Testis (tissue), 3 donors: Measurements from ENCODE around the gene ACADS. TPM values are rescaled to one million over a fixed set of nuclear protein-coding genes. Genes with fewer than 3 reads are reported as not detected.

Experiments used
- DNase-seq: peaks from one replicate; pipeline ENCODE4 v3.0.0-alpha.2; 2019
- H3K27ac ChIP-seq, 2 donors: fragments of 200-600 bp; sonication (generic); one replicate each; pipeline ENCODE4 v1.5.1; 2019
- H3K27me3 ChIP-seq: fragments of 200-600 bp; sonication (generic); one replicate; pipeline ENCODE4 v1.5.1; 2019
- H3K36me3 ChIP-seq: fragments of 200-600 bp; sonication (generic); one replicate; pipeline ENCODE4 v1.5.1; 2017; ENCODE audit warnings: low read depth; ENCODE audit errors: missing control alignments
- H3K4me1 ChIP-seq: fragments of 200-600 bp; sonication (generic); one replicate; pipeline ENCODE4 v1.5.1; 2019
- H3K4me3 ChIP-seq, 2 donors: fragments of 200-600 bp; sonication (generic); one replicate each; pipeline ENCODE4 v1.5.1; 2017 to 2019
- H3K9me3 ChIP-seq: fragments of 200-600 bp; sonication (generic); one replicate; pipeline ENCODE4 v1.5.1; 2017
- POLR2A ChIP-seq: fragments of 450-650 bp; IDR thresholded peaks from one replicate; pipeline ENCODE4 v1.6.1; 2017; ENCODE audit warnings: antibody characterized with exemption, mild to moderate bottlenecking, moderate library complexity
- WGBS, 2 donors: methylation state at CpG; one replicate each; pipeline ENCODE4 v1.1.5; 2018; 5-methylcytosine and 5-hydroxymethylcytosine counted together
- intact Hi-C: fragments of 100-400 bp; cut with DNase I; formaldehyde crosslinking; loops from one replicate; pipeline ENCODE4 v1.15.1; 2023; ENCODE audit warnings: low total_unique reads
- polyA plus RNA-seq: library from polyadenylated mRNA; stranded (reverse); fragments of 350-450 nt; fragmentation: Illumina TruSeq; extraction: RNeasy Lipid Tissue Mini Kit (QIAGEN cat#74804); gene quantifications from one replicate; pipeline ENCODE4 v1.2.3, GENCODE V29; 2014; ENCODE audit warnings: low read depth, low replicate concordance; ENCODE audit not compliant: insufficient read depth
- total RNA-seq, 2 donors: library from RNA; depleted of rRNA; stranded (reverse); fragments of >200 nt; gene quantifications; one replicate each; pipeline ENCODE4 v1.2.3, GENCODE V29; 2016
- TF ChIP-seq, protein P1 (sequence below), 3 experiments: fragments of 450-650 bp in 2 of 3; fragments of 200-600 bp in 1 of 3; sonication (generic) in 1 of 3; IDR thresholded peaks; one replicate each; pipeline ENCODE4 v1.5.1; 2016 to 2019; ENCODE audit warnings: antibody characterized with exemption in 3 of 3, mild to moderate bottlenecking in 2 of 3, moderate library complexity in 1 of 3

The ACADS gene
- total and polyA plus RNA-seq, 3 donors from 2014 or later, result 28.3 to 43.9 (median 30.2) TPM

DNA sequence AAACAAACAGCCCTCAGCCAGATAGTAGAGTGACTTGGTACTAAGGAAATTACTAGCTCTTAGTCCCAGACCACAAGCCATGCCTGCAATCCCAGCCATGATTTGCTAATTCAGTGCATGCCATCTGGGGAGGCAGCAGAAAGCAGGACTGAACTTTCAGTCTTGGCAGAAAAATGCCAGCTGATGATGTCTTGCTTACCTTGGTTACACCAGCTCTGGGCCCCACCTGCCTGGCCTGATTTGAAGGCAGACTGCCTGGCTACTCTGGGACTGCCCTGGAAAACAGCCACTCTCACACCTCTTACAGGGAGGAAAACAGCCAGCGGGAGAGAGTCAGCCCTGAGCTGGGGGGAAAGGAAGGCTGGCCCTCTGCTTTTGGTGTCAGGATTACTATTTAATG, 20.0 kb upstream of the ACADS start:
- Histone ChIP-seq H3K36me3 (no peaks in the 10 kb centered on the region), H3K27me3 (no peaks in the 10 kb centered on the region), H3K4me1 (peaks cover 24% of the 10 kb centered on the region), H3K4me3 (no peak overlapping the region), H3K27ac (no peak overlapping the region), H3K9me3 (no peaks in the 10 kb centered on the region)
- intact Hi-C loops, result no loop called here
- no peak for TF ChIP-seq POLR2A
- TF ChIP-seq, protein P1, sequence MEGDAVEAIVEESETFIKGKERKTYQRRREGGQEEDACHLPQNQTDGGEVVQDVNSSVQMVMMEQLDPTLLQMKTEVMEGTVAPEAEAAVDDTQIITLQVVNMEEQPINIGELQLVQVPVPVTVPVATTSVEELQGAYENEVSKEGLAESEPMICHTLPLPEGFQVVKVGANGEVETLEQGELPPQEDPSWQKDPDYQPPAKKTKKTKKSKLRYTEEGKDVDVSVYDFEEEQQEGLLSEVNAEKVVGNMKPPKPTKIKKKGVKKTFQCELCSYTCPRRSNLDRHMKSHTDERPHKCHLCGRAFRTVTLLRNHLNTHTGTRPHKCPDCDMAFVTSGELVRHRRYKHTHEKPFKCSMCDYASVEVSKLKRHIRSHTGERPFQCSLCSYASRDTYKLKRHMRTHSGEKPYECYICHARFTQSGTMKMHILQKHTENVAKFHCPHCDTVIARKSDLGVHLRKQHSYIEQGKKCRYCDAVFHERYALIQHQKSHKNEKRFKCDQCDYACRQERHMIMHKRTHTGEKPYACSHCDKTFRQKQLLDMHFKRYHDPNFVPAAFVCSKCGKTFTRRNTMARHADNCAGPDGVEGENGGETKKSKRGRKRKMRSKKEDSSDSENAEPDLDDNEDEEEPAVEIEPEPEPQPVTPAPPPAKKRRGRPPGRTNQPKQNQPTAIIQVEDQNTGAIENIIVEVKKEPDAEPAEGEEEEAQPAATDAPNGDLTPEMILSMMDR (IDR thresholded peaks at IDR 0.05), result no peak
- 82 to 91% methylated on average over 1 of the region's 1 CpG for WGBS, 2 donors
- DNase-seq, result no peak

DNA sequence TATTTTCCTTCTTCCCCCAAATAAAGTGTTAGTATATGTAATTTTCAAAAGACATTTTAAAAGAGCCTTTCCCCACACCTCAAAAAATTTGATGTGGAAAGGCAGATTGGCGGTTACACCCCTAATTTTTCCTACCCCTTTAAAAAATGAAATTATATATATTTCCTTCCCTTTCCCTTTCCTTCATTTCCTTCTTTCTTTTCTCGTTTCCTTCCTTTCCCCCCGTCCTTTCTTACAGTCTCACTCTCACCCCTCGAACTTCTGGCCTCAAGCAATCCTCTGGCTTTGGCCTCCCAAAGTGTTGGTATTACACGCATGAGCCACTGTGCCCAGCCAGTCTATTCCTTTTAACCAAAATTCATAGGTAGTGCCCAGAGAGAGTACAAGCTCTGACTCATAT, 19.6 kb upstream of the ACADS start:
- no peak overlapping the region for H3K27ac ChIP-seq
- H3K9me3 ChIP-seq, result no peaks in the 10 kb centered on the region
- H3K4me3 ChIP-seq, result no peak overlapping the region
- DNase-seq, result no peak
- no peak for TF ChIP-seq POLR2A
- TF ChIP-seq, protein P1 (IDR thresholded peaks at IDR 0.05), result no peak
- H3K27me3 ChIP-seq, result no peaks in the 10 kb centered on the region
- intact Hi-C loops, result no loop called here
- 81 to 94% methylated on average over 5 of the region's 5 CpGs for WGBS, 2 donors
- H3K4me1 ChIP-seq, result peaks cover 26% of the 10 kb centered on the region
- no peaks in the 10 kb centered on the region for H3K36me3 ChIP-seq

DNA sequence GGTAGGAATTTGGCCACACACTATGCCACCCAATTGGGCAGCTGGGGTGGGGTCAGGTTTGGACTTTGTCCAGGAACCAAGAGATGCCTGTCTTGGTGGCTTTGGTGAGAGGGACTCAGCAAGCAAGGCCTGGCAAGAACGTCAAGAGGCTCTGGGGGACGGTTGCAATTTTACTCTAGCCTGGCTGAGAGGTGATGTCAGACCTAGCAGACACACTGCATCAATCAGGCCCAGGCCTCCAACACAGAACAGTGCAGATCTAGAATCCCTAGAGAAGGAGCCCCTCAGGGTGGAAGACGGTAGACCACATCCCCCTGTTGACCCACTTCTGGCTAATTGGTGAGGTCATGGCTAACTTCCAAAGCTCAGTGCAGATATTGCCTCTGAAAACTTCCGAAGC, 17.0 kb upstream of the ACADS start:
- Histone ChIP-seq H3K4me3 (no peak overlapping the region), H3K27me3 (no peaks in the 10 kb centered on the region), H3K27ac (no peak overlapping the region), H3K9me3 (no peaks in the 10 kb centered on the region), H3K4me1 (peaks cover 18% of the 10 kb centered on the region), H3K36me3 (no peaks in the 10 kb centered on the region)
- no peak for DNase-seq
- TF ChIP-seq POLR2A, result no peak
- TF ChIP-seq, protein P1 (IDR thresholded peaks at IDR 0.05), result no peak
- intact Hi-C loops, result no loop called here
- WGBS, 2 donors, result 71 to 76% methylated on average over 4 of the region's 4 CpGs

DNA sequence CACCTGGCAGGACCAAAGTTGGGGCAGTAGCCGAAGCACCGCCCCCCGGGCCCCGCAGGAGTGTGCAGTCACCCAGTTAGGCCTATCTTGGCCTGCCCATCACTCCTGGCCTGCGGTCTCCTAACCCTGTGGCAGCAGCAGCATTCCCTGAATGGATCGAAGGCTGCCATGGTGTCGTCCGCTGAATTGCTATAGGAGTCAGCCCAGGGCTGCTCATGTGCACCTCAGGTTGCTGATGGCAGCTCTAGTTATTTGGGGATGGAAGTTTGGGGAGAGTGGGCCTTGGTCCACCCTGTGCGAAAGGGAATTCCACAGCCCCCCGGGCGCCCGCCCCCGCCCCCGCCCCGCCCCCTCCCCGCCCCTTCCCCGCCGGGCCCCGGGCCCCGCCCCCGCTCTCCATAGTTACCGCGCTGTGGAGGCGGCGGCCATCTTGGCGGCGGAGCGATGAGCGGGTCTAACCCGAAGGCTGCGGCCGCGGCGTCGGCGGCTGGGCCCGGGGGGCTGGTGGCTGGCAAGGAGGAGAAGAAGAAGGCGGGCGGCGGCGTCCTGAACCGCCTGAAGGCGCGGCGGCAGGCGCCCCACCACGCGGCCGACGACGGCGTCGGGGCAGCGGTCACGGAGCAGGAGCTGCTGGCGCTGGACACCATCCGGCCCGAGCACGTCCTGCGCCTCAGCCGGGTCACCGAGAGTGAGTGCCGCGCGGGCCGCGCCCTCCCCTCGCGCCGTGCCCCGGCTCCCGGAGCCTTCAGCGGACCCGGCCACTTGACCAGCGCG, 15.4 kb upstream of the ACADS start, which contains the start of gene UNC119B:
Gene UNC119B (plus strand): TSS at position 428 of the 774 bp plus-strand sequence. CDS start 17 bp downstream, at position 445.
- H3K4me3 ChIP-seq, result peak within 1 kb of the TSS; percentile 86 to 96
- peak within 1 kb of the TSS; percentile 93 to 96 for H3K27ac ChIP-seq
- H3K4me1 ChIP-seq, result peaks cover 17% of the 10 kb centered on the region
- WGBS, 2 donors, result 0 to 1% methylated on average over 15 to 44 of the region's 76 CpGs
- no peaks in the 10 kb centered on the region for H3K36me3 ChIP-seq
- peak; percentile 83 for DNase-seq
- no peaks in the 10 kb centered on the region for H3K9me3 ChIP-seq
- intact Hi-C loops, result no loop called here
- no peaks in the 10 kb centered on the region for H3K27me3 ChIP-seq
- TF ChIP-seq, protein P1 (IDR thresholded peaks at IDR 0.05), result no peak
- TF ChIP-seq POLR2A, result no peak
